H7 (cell line): ENCODE results near the gene C16orf92. TPM values are rescaled to one million over a fixed set of nuclear protein-coding genes. Genes with fewer than 3 reads are reported as not detected.

Experiments
- DNase-seq: peaks from one replicate; pipeline ENCODE4 v3.0.0; 2012
- H3K27me3 ChIP-seq: 2 replicates; pipeline ENCODE4 v1.6.0; 2011; ENCODE audit warnings: mild to moderate bottlenecking, low read length; ENCODE audit not compliant: control insufficient read depth, insufficient read depth
- H3K36me3 ChIP-seq: replicated peaks from 2 replicates; pipeline ENCODE4 v1.5.1; 2011; ENCODE audit warnings: low read length; ENCODE audit not compliant: control insufficient read depth, insufficient read depth
- H3K4me3 ChIP-seq: 2 replicates; pipeline ENCODE4 v1.5.1; 2011; ENCODE audit warnings: low read depth, mild to moderate bottlenecking, control low read depth, low read length, moderate library complexity; ENCODE audit not compliant: insufficient read depth
- total RNA-seq: library from RNA; depleted of rRNA; stranded (reverse); fragments of >200 nt; shearing (Covaris generic); gene quantifications from 2 replicates; pipeline ENCODE4 v1.2.3, GENCODE V29; 2014; rRNA removed

C16orf92 gene
- total RNA-seq, 1 experiment from 2014 or later, result not detected

- peak within 1 kb of the TSS; percentile 99 for H3K4me3 ChIP-seq
- H3K27me3 ChIP-seq, result no peaks in the 10 kb centered on the region
- peaks cover 30% of the 10 kb centered on the region for H3K36me3 ChIP-seq
- peak; percentile 99 for DNase-seq
Measured at GRCh38 chr16:30065102-30065942, 42.3 kb downstream of the C16orf92 start, which contains the start of gene ALDOA. Gene ALDOA, plus strand, starts transcription at chr16:30065760. Its CDS starts 1,138 bp downstream, at chr16:30066898.

- peak overlapping the region; percentile 99 for H3K4me3 ChIP-seq
- H3K36me3 ChIP-seq, result peaks cover 33% of the 10 kb centered on the region
- no peaks in the 10 kb centered on the region for H3K27me3 ChIP-seq
- no peak for DNase-seq
Measured at GRCh38 chr16:30065943-30066760, 43.2 kb downstream of the C16orf92 start.

GRCh38 chr16:30066761-30067583 is 44.0 kb downstream of the C16orf92 start:
- Histone ChIP-seq H3K4me3 (peak overlapping the region; percentile 99), H3K27me3 (no peaks in the 10 kb centered on the region), H3K36me3 (peaks cover 33% of the 10 kb centered on the region)
- no peak for DNase-seq

GRCh38 chr16:30067584-30067916 is 44.6 kb downstream of the C16orf92 start:
- Histone ChIP-seq H3K36me3 (peaks cover 33% of the 10 kb centered on the region), H3K4me3 (no peak overlapping the region), H3K27me3 (no peaks in the 10 kb centered on the region)
- no peak for DNase-seq

- Histone ChIP-seq H3K27me3 (no peaks in the 10 kb centered on the region), H3K36me3 (peaks cover 33% of the 10 kb centered on the region), H3K4me3 (no peak overlapping the region)
- no peak for DNase-seq
Measured at GRCh38 chr16:30068333-30068732, 45.3 kb downstream of the C16orf92 start.

- Histone ChIP-seq H3K36me3 (peaks cover 33% of the 10 kb centered on the region), H3K27me3 (no peaks in the 10 kb centered on the region), H3K4me3 (no peak overlapping the region)
- DNase-seq, result no peak
Measured at GRCh38 chr16:30068750-30069610, 46.0 kb downstream of the C16orf92 start.

- H3K4me3 ChIP-seq, result no peak overlapping the region
Measured at GRCh38 chr16:30069611-30070462, 46.8 kb downstream of the C16orf92 start.

GRCh38 chr16:30070490-30070889 is 47.5 kb downstream of the C16orf92 start:
- H3K27me3 ChIP-seq, result no peaks in the 10 kb centered on the region
- no peak overlapping the region for H3K4me3 ChIP-seq
- peaks cover 33% of the 10 kb centered on the region for H3K36me3 ChIP-seq
- DNase-seq, result no peak

More at GRCh38 chr16:30069611-30070462, 46.8 kb downstream of the C16orf92 start:
- H3K36me3 ChIP-seq, result peaks cover 33% of the 10 kb centered on the region
- DNase-seq, result no peak
- no peaks in the 10 kb centered on the region for H3K27me3 ChIP-seq

Other genes with a start within 250 kb of the C16orf92 start
- not detected in 2 replicates for gene ZG16, start 244.9 kb upstream of the C16orf92 start, total RNA-seq
- 202 and 205 TPM in 2 replicates for gene KIF22, start 232.4 kb upstream of the C16orf92 start, total RNA-seq
- gene MAZ, start 216.7 kb upstream of the C16orf92 start, total RNA-seq, result 496 and 509 TPM in 2 replicates
- 1.8 and 5.6 TPM in 2 replicates for gene PRRT2, start 211.0 kb upstream of the C16orf92 start, total RNA-seq
- gene PAGR1, start 207.0 kb upstream of the C16orf92 start, total RNA-seq, result 62.1 and 67.1 TPM in 2 replicates
- 7.0 and 22.0 TPM in 2 replicates for gene MVP, start 202.7 kb upstream of the C16orf92 start, total RNA-seq
- gene CDIPT, start 160.0 kb upstream of the C16orf92 start, total RNA-seq, result 91.3 and 97.6 TPM in 2 replicates
- gene SEZ6L2, start 123.6 kb upstream of the C16orf92 start, total RNA-seq, result 47.3 and 59.0 TPM in 2 replicates
- gene ASPHD1, start 122.7 kb upstream of the C16orf92 start, total RNA-seq, result 24.4 and 24.6 TPM in 2 replicates
- gene KCTD13, start 97.0 kb upstream of the C16orf92 start, total RNA-seq, result 8.3 and 9.1 TPM in 2 replicates
- gene TMEM219, start 61.1 kb upstream of the C16orf92 start, total RNA-seq, result 88.0 and 97.6 TPM in 2 replicates
- 39.9 and 41.3 TPM in 2 replicates for gene TAOK2, start 49.3 kb upstream of the C16orf92 start, total RNA-seq
- 19.0 and 20.5 TPM in 2 replicates for gene HIRIP3, start 27.6 kb upstream of the C16orf92 start, total RNA-seq
- 58.7 and 91.9 TPM in 2 replicates for gene INO80E, start 27.0 kb upstream of the C16orf92 start, total RNA-seq
- 4.1 and 5.3 TPM in 2 replicates for gene DOC2A, start 12.2 kb upstream of the C16orf92 start, total RNA-seq
- gene TLCD3B, start 8.1 kb downstream of the C16orf92 start, total RNA-seq, result 3.0 and 5.5 TPM in 2 replicates
- 1,524 and 1,553 TPM in 2 replicates for gene ALDOA, start 42.6 kb downstream of the C16orf92 start, total RNA-seq
- gene PPP4C, start 52.8 kb downstream of the C16orf92 start, total RNA-seq, result 201 and 256 TPM in 2 replicates
- gene TBX6, start 68.7 kb downstream of the C16orf92 start, total RNA-seq, result 2.9 and 4.6 TPM in 2 replicates
- gene YPEL3, start 73.0 kb downstream of the C16orf92 start, total RNA-seq, result 22.8 and 26.9 TPM in 2 replicates
- 0.31 and 1.8 TPM in 2 replicates for gene GDPD3, start 90.3 kb downstream of the C16orf92 start, total RNA-seq
- 35.0 and 37.2 TPM in 2 replicates for gene MAPK3, start 100.0 kb downstream of the C16orf92 start, total RNA-seq
- 5.8 and 5.9 TPM in 2 replicates for gene CORO1A, start 160.4 kb downstream of the C16orf92 start, total RNA-seq
- gene BOLA2B, start 170.5 kb downstream of the C16orf92 start, total RNA-seq, result 31.2 and 63.1 TPM in 2 replicates
- 81.0 and 83.6 TPM in 2 replicates for gene SLX1A, start 170.7 kb downstream of the C16orf92 start, total RNA-seq
- 4.2 and 6.5 TPM in 2 replicates for gene SULT1A3, start 176.1 kb downstream of the C16orf92 start, total RNA-seq
- gene NPIPB13, start 225.3 kb downstream of the C16orf92 start, total RNA-seq, result 1.0 TPM in 1 of 2 replicates, not detected in the other